IMR-90 (cell line): ENCODE results near the gene ACAD11. TPM values are rescaled to one million over a fixed set of nuclear protein-coding genes. Genes with fewer than 3 reads are reported as not detected.

Experiments
- ATAC-seq: fragments of 200-7000 bp; cut with Tn5 transposase; 2 replicates; pipeline ENCODE4 v1.9.1; 2020; ENCODE audit warnings: low read depth, mild to moderate bottlenecking, moderate library complexity
- BruUV-seq: library from RNA; stranded (reverse); fragments of 400-500 nt; replicated peaks from 2 replicates; lab custom pipeline; 2021; lab: Mats Ljungman, UMichigan
- CTCF ChIA-PET: fragments of 300-600 bp; formaldehyde crosslinking; extraction: SDS; loops from one replicate; lab custom pipeline; 2021; ENCODE audit warnings: antibody characterized with exemption; lab: Yijun Ruan, JAX
- POLR2A ChIA-PET: fragments of 300-600 bp; sonication (Branson Sonifier 250); formaldehyde crosslinking; loops from one replicate; lab custom pipeline; 2022; ENCODE audit warnings: antibody characterized with exemption; ENCODE audit not compliant: unreplicated experiment; lab: Charles Lee
- DNase-seq: peaks from one replicate; pipeline ENCODE4 v3.0.0; 2013
- H2AFZ ChIP-seq: replicated peaks from 2 replicates; pipeline ENCODE3; 2013; ENCODE audit warnings: low read length, mild to moderate bottlenecking; ENCODE audit not compliant: poor library complexity
- H2AK5ac ChIP-seq: 2 replicates; pipeline ENCODE4 v1.6.1; 2013; ENCODE audit warnings: low read depth, low read length, inconsistent platforms
- H2AK9ac ChIP-seq: replicated peaks from 2 replicates; pipeline ENCODE3; 2013; ENCODE audit warnings: mild to moderate bottlenecking, low read depth, low read length, moderate library complexity; ENCODE audit not compliant: poor library complexity
- H2BK120ac ChIP-seq: 2 replicates; pipeline ENCODE4 v1.6.1; 2013; ENCODE audit warnings: low read depth, low read length, inconsistent platforms
- H2BK15ac ChIP-seq: 3 replicates; pipeline ENCODE4 v1.6.1; 2013; ENCODE audit warnings: low read depth, low read length, inconsistent platforms
- H2BK20ac ChIP-seq: 2 replicates; pipeline ENCODE4 v1.6.1; 2013; ENCODE audit warnings: low read depth, mild to moderate bottlenecking, inconsistent platforms, low read length, moderate library complexity
- H2BK5ac ChIP-seq: 2 replicates; pipeline ENCODE4 v1.6.1; 2013; ENCODE audit warnings: mild to moderate bottlenecking, low read depth, low read length, inconsistent platforms; ENCODE audit not compliant: poor library complexity, severe bottlenecking
- H3K14ac ChIP-seq: replicated peaks from 2 replicates; pipeline ENCODE4 v1.6.1; 2013; ENCODE audit warnings: low read depth, low read length, inconsistent platforms
- H3K18ac ChIP-seq: 2 replicates; pipeline ENCODE4 v1.6.1; 2013; ENCODE audit warnings: low read depth, low read length, control low read depth
- H3K23ac ChIP-seq: 2 replicates; pipeline ENCODE4 v1.6.1; 2013; ENCODE audit warnings: low read depth, low read length, inconsistent platforms
- H3K27ac ChIP-seq: 2 replicates; pipeline ENCODE4 v1.5.1; 2013; ENCODE audit warnings: mild to moderate bottlenecking, control low read depth, low read length; ENCODE audit not compliant: insufficient read depth
- H3K27me3 ChIP-seq: 2 replicates; pipeline ENCODE4 v1.6.1; 2013; ENCODE audit warnings: low read length; ENCODE audit not compliant: control insufficient read depth, insufficient read depth
- H3K36me3 ChIP-seq: 2 replicates; pipeline ENCODE4 v1.6.1; 2013; ENCODE audit warnings: low read length, mixed read lengths; ENCODE audit not compliant: control insufficient read depth, insufficient read depth
- H3K4ac ChIP-seq: 2 replicates; pipeline ENCODE4 v1.6.1; 2013; ENCODE audit warnings: low read depth, low read length, inconsistent platforms
- H3K4me1 ChIP-seq: 2 replicates; pipeline ENCODE4 v1.6.1; 2013; ENCODE audit warnings: low read length, mixed read lengths; ENCODE audit not compliant: control insufficient read depth, insufficient read depth
- H3K4me2 ChIP-seq: 2 replicates; pipeline ENCODE4 v1.6.1; 2013; ENCODE audit warnings: low read depth, mild to moderate bottlenecking, control low read depth, low read length, moderate library complexity
- H3K4me3 ChIP-seq: 2 replicates; pipeline ENCODE4 v1.5.1; 2013; ENCODE audit warnings: low read depth, mild to moderate bottlenecking, control low read depth, low read length, moderate library complexity; ENCODE audit not compliant: insufficient read depth
- H3K56ac ChIP-seq: 2 replicates; pipeline ENCODE4 v1.6.1; 2013; ENCODE audit warnings: low read length, inconsistent platforms; ENCODE audit not compliant: insufficient read depth; ENCODE audit errors: extremely low read depth
- H3K79me1 ChIP-seq, 2 experiments: 2 replicates each; pipeline ENCODE4 v1.6.1; 2013; ENCODE audit warnings: low read length in 2 of 2, inconsistent platforms in 1 of 2, low read depth in 1 of 2
- H3K9ac ChIP-seq: 2 replicates; pipeline ENCODE4 v1.6.1; 2013; ENCODE audit warnings: low read depth, low read length, control low read depth
- H3K9me1 ChIP-seq: 2 replicates; pipeline ENCODE4 v1.6.1; 2013; ENCODE audit warnings: low read length, inconsistent platforms; ENCODE audit not compliant: insufficient read depth
- H3K9me3 ChIP-seq: 2 replicates; pipeline ENCODE4 v1.6.1; 2013; ENCODE audit warnings: low read length; ENCODE audit not compliant: control insufficient read depth, insufficient read depth
- H4K20me1 ChIP-seq: 2 replicates; pipeline ENCODE4 v1.6.1; 2013; ENCODE audit warnings: low read length, inconsistent platforms; ENCODE audit not compliant: insufficient read depth
- H4K5ac ChIP-seq: 2 replicates; pipeline ENCODE4 v1.6.1; 2013; ENCODE audit warnings: mild to moderate bottlenecking, low read depth, low read length, control low read depth
- H4K8ac ChIP-seq, 2 experiments: 2 replicates each; pipeline ENCODE4 v1.6.1; 2013; ENCODE audit warnings: low read depth in 2 of 2, low read length in 2 of 2, control low read depth in 1 of 2, inconsistent platforms in 1 of 2
- H4K91ac ChIP-seq: 2 replicates; pipeline ENCODE4 v1.6.1; 2013; ENCODE audit warnings: low read depth, low read length, inconsistent platforms; ENCODE audit not compliant: insufficient read depth
- BHLHE40 ChIP-seq: fragments of 150-350 bp; IDR thresholded peaks from 2 replicates; pipeline ENCODE4 v1.6.1; 2016; ENCODE audit warnings: mild to moderate bottlenecking, low read depth, low read length
- FOS ChIP-seq: fragments of 150-350 bp; IDR thresholded peaks from 2 replicates; pipeline ENCODE4 v1.6.1; 2016; ENCODE audit warnings: low read depth, low read length
- MAFK ChIP-seq: IDR thresholded peaks from 2 replicates; pipeline ENCODE4 v1.6.1; 2012; ENCODE audit warnings: low read depth, low read length, improper control_type of control experiment
- MAZ ChIP-seq: IDR thresholded peaks from 2 replicates; pipeline ENCODE4 v1.6.1; 2012; ENCODE audit warnings: low read depth, mild to moderate bottlenecking, low read length, improper control_type of control experiment, moderate library complexity, borderline replicate concordance
- POLR2A ChIP-seq: IDR thresholded peaks from 2 replicates; pipeline ENCODE4 v1.6.1; 2012; ENCODE audit warnings: mild to moderate bottlenecking, low read depth, low read length
- RCOR1 ChIP-seq: IDR thresholded peaks from 2 replicates; pipeline ENCODE4 v1.6.1; 2012; ENCODE audit warnings: mild to moderate bottlenecking, low read length, improper control_type of control experiment; ENCODE audit not compliant: insufficient replicate concordance
- WGBS, 2 experiments: methylation state at CpG; one replicate each; pipeline versions ENCODE4 v1.1.5 to v1.1.7; 2013; ENCODE audit warnings: missing lambda C conversion rate in 2 of 2; ENCODE audit not compliant: insufficient read length in 1 of 2; ENCODE audit errors: extremely low coverage in 2 of 2; 5-methylcytosine and 5-hydroxymethylcytosine counted together
- dilution Hi-C: fragments of 300-500 bp; cut with HindIII; formaldehyde crosslinking; loops from one replicate; pipeline ENCODE4 v1.14.3; 2018; ENCODE audit warnings: low sequenced_read_pairs; ENCODE audit not compliant: unreplicated experiment
- in situ Hi-C: fragments of 300-500 bp; cut with MboI; formaldehyde crosslinking; loops from 3 replicates; pipeline ENCODE4 v1.14.3; 2019; ENCODE audit warnings: low sequenced_read_pairs, inconsistent platforms, mixed read lengths
- intact Hi-C: fragments of 100-400 bp; cut with micrococcal nuclease; formaldehyde crosslinking; loops from 2 replicates; pipeline ENCODE4 v1.10.0; 2022
- polyA plus RNA-seq, 3 experiments: library from polyadenylated mRNA; depleted of rRNA; stranded (reverse); fragments of >200 nt; gene quantifications; 2 replicates each; pipeline ENCODE4 v1.2.3, GENCODE V29; 2012; ENCODE audit warnings: low replicate concordance in 1 of 3
- total RNA-seq: library from RNA; depleted of rRNA; stranded (reverse); fragments of >200 nt; gene quantifications from 2 replicates; pipeline ENCODE4 v1.2.3, GENCODE V29; 2012

Gene ACAD11
- total and polyA plus RNA-seq, 2 of the 4 experiments (the other 2 are of a cell fraction) = 16.0 to 18.8 TPM

DNA sequence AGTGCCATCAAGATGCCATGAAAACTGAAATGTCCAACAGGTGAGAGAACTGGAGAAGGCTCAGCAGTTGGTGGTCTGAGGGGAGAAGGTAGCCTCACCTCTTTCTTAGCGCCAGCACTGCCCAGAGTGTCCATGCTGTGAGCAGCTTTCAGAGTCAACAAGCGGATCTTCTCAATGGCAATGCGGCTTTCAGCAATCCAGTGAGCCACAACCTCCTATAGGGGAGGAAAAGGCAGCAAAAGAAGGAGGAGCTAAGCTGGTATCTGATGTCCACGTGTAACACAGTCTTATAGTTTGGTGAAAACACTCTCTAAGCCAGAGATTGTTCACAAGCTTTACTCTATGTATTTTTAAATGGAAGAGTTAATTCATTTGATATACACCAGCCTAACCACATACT is 98.6 kb downstream of the ACAD11 start:
- ATAC-seq (no peak), DNase-seq (no peak)
- Histone ChIP-seq H3K4me3 (no peak overlapping the region), H3K9me1 (peaks cover 3% of the 10 kb centered on the region; the same call in 1 of the 2 replicates), H3K18ac (no peak overlapping the region), H3K23ac (no peak overlapping the region), H2BK120ac (no peak overlapping the region), H3K27me3 (no peaks in the 10 kb centered on the region), H4K8ac (no peak overlapping the region), H3K4ac (no peak overlapping the region), H2BK5ac (no peak overlapping the region), H3K14ac (no peak overlapping the region), H4K5ac (no peak overlapping the region), H2BK20ac (no peak overlapping the region), H2AK5ac (no peak overlapping the region), H3K4me1 (no peaks in the 10 kb centered on the region), H4K91ac (no peak overlapping the region), H2BK15ac (no peak overlapping the region), H2AFZ (no peak overlapping the region), H3K9ac (no peak overlapping the region), H3K36me3 (peaks cover 6% of the 10 kb centered on the region), H3K9me3 (no peaks in the 10 kb centered on the region), H3K4me2 (no peak overlapping the region), H4K20me1 (no peaks in the 10 kb centered on the region), H3K27ac (no peak overlapping the region), H2AK9ac (no peak overlapping the region), H3K79me1 (no peaks in the 10 kb centered on the region), H3K56ac (no peak overlapping the region)
- ChIA-PET POLR2A (no interaction called here), CTCF (no interaction called here)
- in situ Hi-C loops = no loop called here
- dilution Hi-C loops = no loop called here
- BruUV-seq = no TSS peak
- TF ChIP-seq BHLHE40 (no peak), POLR2A (no peak), FOS (no peak), MAZ (no peak), RCOR1 (no peak), MAFK (no peak)
- WGBS, 2 experiments = 100% methylated on average over 1 of the region's 4 CpGs; no CpG with 5 or more reads in 1 of the 2 experiments
- intact Hi-C loops = no loop called here
